Measurements from ENCODE around the gene DNAJB8.

DNAJB8 gene

DNA sequence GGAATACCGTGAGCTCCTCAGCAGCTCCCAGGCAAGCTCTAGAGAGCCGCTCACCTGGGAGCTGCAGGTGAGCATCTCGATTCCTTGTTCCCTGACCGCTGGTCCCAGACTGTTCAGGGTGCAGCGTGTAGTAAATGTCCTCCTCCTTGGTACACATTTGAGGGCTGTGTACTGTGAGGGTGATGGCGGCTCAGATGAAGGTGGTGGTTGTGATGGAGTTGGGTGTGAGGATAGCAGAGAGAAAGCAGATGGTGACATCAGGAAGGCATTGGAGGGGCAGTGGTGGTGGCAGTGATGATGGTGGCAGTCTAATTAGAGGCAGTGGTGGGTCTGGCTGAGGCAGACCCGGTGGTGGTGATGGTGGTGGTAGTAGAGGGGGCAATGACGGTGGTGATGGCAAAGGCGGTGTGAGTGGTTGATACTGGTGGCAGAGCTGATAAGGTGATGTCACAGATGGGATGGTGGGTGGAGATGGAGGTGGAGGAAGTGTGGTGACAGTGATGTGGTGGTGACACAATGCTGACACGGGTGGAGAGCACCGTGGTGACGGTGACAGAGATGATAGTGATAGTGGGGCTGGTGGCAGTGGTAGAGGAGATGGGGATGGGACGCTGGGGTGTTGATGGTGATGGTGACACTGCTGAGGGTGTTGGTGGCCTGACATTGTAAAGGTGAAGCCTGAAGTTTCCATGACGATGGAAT lies at the start of gene DNAJB8:
TSS of gene DNAJB8 (minus strand) at position 51 of the 702 bp plus-strand sequence. CDS start 3,645 bp downstream, outside the sequence.
- peak in 1 of 2 donors; percentile 26 for DNase-seq

DNA sequence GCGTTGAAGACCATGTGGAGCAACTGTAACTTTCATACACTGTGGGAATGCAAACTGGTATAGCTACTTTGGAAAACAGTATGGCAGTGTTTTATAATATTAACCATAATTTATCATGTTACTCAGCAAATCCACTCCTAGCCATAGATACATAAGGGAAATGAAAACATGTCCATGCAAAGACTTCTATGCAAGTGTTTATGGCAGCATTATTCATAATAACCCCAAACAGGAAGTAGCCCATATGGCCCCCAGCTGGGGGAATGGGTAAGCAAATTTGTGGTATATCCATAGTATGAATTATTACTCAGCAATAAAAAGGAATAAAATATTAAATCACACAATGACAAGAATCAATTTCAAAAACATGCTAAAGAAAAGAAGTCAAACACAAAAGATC lies 49.3 kb upstream of the DNAJB8 start:
- DNase-seq = no peak

GRCh38 chr3:128508852-128509251 lies 42.2 kb upstream of the DNAJB8 start:
- DNase-seq = no peak

DNA sequence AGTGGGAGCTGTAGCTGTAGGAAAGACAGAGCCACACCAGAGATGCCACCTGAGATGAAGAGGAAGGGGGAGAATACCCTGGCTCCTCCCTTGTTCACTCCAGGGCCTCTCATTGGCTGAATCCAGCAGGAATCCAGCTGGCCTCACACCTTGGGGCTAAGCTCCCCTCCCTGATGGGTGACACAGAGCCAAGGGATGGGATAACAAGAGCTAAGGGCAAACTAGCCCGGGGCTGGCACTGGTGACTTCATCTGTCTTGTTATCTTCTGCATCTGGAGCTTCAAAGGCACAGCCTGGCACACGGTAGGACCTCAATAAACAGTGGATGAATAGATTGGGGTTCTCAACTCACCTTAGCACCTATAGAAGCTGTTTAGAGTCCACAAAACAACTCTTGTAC lies 40.1 kb upstream of the DNAJB8 start:
- no peak for DNase-seq

DNA sequence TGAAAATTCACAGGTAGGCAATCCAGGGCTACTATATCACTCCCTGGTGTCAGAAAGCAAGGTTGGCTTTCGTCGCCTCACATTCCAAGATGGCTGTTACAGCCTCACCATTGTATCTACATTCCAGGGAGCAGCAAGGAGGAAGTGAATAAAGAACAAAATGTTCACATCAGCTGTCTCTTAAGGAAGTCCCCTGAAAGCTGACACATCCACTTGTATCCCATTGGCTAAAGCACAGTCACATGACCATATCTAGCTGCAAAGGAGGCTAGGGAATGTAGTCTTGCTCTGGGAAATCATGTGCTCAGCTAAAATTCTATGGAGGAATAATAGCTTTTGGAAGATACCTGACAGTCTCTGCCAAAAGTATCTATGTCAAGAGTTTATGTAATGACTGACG lies 39.1 kb upstream of the DNAJB8 start:
- DNase-seq = no peak

GRCh38 chr3:128504963-128505730 lies 38.5 kb upstream of the DNAJB8 start:
- DNase-seq = no peak

DNA sequence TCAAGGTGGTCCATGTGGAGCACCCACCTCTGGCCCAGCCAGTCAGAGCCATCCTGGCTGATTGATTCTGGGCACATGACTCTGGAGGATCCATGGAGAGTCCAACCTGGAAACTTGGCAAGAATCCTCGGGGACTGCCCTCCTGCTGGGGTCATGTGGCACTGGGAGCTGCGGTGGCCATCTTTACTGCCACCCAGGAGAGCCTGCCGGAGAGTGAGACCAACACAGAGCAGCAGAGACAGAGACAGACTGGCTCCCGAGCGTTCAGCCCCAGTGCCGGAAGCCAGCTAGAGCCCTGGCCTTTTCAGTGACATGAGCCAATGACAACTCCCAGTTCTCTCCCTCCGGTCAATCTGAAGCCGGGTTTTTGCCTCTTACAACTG lies 37.8 kb upstream of the DNAJB8 start:
- no peak for DNase-seq

DNA sequence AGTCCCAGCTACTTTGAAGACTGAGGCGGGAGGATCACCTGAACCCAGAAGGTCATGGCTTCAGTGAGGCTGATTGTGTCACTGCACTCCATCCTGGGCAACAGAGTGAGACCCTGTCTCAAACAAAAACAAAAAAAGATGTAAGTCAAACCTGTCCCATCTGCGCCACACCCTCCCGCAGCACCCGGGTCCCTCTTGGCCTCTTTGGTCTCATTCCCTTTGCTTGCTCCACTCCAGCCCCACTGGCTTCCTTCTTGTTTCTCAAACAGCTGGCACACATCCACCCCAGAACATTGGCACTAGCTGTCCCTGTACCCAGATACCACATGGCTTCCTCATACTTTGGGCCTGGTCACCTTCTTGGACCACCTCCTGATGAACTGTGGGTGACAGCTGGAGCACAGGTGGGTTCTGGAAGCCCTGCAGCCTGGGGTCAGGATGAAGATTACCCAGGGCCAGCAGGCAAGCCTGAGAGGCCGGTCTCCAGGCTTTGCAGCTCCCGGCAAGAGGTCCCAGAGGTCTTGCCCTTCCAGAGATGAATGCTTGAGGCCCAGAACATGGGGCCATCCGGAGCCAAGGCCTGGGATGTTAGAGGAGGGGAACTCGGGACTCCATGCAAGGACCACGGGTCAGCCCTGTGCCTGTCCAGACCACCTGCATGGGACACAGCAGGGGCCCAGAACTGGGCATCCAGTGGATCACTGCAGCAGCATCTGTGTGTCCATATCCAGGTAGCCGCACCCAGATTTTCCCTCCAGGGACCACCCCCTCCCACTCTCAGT lies 37.3 kb upstream of the DNAJB8 start:
- DNase-seq = no peak

GRCh38 chr3:128503164-128503651 lies 36.5 kb upstream of the DNAJB8 start:
- DNase-seq = no peak

- no peak for DNase-seq
Measured at GRCh38 chr3:128502712-128503111, 36.0 kb upstream of the DNAJB8 start.

GRCh38 chr3:128501431-128501830 lies 34.7 kb upstream of the DNAJB8 start:
- DNase-seq = no peak

GRCh38 chr3:128500556-128500955 lies 33.9 kb upstream of the DNAJB8 start:
- DNase-seq = no peak

DNA sequence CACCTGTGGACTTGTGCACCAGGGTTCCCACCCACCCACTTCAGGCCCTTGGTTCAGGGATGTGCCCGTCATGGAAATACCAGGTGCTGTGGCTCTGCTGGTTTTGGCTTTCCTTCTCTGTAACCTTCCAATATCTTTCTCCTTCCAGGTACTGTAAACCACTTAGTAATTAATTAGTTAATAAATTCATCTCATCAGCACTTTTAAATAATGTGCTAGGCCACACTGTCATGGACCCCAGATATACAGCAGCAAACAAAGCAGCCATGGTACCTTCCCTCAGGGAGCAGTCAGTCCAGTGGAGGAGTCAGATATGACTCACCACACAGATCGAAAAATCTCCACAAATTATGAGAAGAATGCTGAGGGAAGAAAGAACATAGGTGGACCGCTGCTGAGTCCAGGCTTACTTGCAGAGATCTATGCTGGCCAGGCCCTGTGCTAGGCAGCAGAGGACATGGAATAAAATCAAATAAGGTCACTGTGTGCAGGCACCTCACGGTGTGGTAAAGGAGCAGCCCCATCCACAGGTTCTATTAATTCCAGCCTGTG lies 33.1 kb upstream of the DNAJB8 start:
- DNase-seq = peak in 1 of 2 donors; percentile 11

- peak in 1 of 2 donors; percentile 12 for DNase-seq
Measured at GRCh38 chr3:128498901-128499530, 32.3 kb upstream of the DNAJB8 start.

DNA sequence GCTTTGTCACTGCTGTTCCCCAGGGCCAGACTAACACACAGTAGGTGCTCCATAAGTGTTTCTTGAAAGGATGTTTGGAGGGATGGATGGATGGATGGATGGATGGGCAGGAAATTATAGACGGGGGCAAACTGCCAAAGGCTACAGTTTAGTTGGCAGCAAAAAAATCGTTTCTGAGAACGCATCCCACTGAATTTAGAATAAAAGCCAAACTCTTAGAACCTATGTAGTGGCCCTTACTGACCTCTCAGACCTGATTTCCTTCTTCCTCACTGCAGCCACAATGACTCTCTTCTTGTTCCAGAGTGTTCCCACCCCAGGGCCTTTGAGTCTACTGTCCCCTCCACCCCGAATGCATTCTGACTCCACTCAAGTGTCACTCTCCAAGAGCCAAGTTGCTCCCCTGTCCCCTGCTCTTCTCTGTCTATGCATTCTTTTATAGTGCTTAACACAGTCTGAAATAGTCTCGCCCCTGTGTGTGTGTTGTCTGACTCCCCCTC lies 31.5 kb upstream of the DNAJB8 start:
- no peak for DNase-seq

DNA sequence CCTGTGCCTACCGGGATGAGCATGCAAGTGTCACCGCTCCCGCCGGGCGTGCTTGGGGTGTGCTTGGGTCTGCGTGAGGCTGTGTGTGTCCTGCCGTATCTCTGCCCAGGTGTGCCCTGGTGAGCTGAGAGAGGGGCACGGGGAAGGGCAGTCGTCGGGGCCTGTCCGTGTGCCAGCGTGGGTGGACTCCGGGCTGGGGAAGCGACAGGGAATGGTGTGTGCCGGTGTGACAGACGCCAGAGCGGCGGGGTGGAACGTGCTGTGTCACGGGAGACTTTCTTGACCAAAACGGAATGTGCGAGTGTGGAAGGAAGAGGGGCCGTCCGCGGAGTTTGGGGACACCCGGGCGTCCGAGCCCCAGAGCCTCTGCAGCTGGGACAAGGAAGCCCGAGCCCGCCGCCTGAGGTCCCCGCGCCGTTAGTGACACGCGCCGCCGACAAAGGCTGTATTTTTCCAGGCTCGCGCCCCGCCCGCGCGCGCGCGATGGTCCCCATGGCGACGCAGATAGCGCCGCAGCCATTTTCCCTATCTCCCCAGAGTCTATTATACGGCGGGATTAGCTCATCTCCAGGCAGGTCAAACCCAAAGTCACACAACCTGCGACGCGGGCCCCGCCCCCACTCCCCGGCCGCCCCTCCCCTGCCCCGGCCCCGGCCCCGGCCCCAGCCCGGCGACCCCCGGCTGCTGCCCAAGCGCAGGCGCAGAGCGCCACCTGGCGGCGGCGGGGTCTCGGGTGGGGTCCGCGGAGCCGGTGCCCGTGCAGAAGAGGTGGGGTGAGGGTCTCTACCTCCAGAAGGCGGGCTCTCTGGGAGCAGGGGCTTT lies 30.8 kb upstream of the DNAJB8 start:
- peak; percentile 77 to 79 for DNase-seq

DNA sequence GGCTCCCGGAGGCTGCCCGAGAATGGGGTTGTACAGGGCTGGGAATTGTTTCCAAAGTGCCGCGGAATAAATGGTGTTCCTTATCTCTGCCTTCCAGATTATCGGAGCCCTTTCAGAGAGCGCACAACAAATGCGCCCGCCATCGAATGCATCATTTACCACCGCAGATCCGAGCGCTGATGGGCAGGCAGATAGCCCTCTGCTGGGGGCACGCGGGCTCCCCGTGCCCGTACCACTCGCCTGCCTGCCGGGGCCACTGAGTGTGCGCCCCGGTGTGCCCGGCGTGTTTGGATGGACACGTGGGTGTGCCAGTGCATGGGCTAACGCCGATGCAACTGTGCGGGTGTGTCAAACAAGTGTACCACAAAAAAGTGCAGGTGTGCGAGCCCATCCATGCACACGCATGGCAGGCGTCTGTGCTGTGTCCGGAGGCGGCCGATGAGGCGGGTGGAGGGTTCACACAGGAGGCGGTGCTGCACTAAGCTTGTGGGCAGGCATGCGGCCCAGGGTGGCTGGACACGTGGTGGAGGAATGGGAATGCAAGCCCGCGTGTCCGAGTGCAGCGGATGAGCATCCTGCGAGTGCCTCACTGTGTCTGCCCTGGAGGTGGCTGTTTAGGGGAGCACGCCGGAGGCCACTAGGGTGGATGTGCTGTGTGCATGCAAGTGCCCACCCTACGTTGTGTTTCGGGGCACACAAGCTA lies 30.1 kb upstream of the DNAJB8 start:
- DNase-seq = peak in 1 of 2 donors; percentile 16

DNA sequence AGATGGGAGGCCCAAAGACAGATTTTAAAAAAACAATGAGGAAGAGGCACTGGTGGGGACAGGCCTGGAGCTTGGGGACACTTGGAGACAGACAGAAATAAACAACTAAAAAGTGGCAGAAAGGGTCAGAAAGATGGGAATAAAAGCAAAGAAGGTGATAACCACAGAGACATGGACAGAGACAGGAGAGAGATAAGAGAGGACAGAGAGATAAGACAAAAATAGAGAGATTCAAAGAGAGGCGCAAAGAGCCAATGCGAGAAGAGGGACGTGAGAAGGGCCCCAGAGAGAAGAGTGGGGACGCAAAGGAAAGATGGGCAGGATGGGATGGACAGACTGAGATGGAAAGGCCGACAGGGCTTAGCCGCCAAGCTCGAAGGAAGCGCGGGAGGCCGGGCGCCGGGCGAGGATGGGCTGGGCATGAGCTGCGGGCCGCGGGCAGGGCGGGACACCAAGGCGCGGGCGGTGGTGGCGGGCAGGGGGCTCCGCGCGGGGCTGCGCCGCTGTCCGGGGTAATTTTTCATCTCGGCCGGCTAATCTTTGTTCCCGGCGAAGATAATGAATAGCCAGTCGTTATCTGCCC lies 29.4 kb upstream of the DNAJB8 start:
- DNase-seq = no peak

GRCh38 chr3:128495435-128495970 lies 28.8 kb upstream of the DNAJB8 start:
- DNase-seq = peak in 1 of 2 donors; percentile 13

DNA sequence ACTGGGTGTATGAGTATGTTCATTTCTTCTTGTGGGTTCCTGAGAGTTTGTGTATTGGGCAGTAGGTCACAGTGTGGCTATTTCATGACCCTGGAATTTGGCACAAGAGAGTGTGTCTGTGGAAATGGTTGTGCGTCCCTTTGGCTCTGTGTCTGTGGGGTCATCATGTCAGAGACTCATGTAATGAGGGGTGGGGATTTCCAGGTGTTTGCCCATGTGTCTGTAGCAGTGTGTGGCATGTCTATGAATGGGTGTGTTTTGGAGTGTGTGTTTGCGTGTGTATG lies 27.6 kb upstream of the DNAJB8 start:
- DNase-seq = peak in 1 of 2 donors; percentile 6
